ENCODE measurements around the gene SCLY.

The SCLY gene

DNA sequence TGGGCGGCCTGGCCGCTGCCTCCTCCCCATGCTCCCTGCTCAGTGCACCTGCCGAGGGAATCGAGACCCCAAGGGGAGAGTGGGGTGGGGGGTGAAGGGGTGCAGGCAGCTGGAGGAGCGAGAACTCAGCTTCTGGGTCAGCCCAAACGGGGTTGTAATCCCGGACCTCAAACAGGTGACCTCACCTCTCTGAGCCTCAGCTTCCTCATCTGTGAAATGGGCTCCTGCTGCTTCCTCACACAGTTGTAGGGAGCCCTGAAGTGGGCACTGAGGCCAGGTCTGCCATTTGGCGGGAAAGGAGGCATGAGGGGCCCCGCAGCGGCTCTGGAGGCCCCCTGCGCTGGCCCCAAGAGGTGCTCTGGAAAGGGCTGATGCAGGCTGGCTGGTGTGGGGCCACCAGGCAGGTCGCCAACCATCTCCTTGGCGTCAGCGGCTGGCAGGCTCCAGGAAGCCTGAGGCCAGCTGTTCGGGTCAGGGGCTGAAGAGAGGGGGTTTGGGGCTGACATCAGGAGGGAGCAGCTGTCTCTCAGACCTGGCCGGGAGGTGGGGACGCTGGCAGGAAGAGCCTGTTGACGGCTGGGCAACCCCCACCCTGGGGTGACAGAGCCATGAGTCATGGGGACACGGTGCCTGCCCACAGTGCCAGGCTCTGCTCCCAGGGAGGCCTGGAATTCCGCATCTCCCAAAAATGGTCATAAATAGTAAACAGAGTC is 82.6 kb downstream of the SCLY start:
- Histone ChIP-seq H3K36me3 (ENCODE audit: control insufficient read depth, insufficient read depth, low read length) (no peaks in the 10 kb centered on the region), H3K9me3 (ENCODE audit: control insufficient read depth, low read length) (no peaks in the 10 kb centered on the region), H3K27ac (ENCODE audit: low read depth, low read length, severe bottlenecking) (no peak overlapping the region), H3K4me3 (ENCODE audit: extremely low read depth, insufficient read depth, low read length, poor library complexity, severe bottlenecking) (no peak overlapping the region), H3K4me1 (ENCODE audit: control insufficient read depth, insufficient read depth, low read length, poor library complexity, severe bottlenecking) (peaks cover 32% of the 10 kb centered on the region)
- 85 to 93% methylated on average over 16 of the region's 20 CpGs for WGBS, 2 experiments (ENCODE audit: insufficient coverage in 2 of 2)

DNA sequence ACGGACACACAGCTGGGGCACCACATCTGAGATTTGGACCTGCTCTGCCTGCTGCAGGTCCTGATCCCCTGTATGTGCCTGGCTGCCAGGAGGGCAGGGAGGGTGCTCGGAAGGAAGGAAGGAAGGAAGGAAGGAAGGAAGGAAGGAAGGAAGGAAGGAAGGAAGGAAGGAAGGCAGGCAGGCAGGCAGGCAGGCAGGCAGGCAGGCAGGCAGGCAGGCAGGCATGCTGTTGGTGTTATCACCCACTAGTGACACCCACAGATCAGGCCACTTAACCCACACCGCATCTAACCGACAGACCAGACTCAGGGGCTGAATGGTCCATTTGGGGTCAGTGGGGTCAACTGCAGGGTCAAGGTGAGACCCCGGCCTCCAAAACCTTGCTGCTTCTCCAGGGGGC is 83.5 kb downstream of the SCLY start:
- no peaks in the 10 kb centered on the region for H3K36me3 ChIP-seq (ENCODE audit: control insufficient read depth, insufficient read depth, low read length)
- no peaks in the 10 kb centered on the region for H3K9me3 ChIP-seq (ENCODE audit: control insufficient read depth, low read length)
- 100% methylated on average over 1 to 2 of the region's 5 CpGs for WGBS, 2 experiments (ENCODE audit: insufficient coverage in 2 of 2)
- no peak overlapping the region for H3K27ac ChIP-seq (ENCODE audit: low read depth, low read length, severe bottlenecking)
- H3K4me1 ChIP-seq (ENCODE audit: control insufficient read depth, insufficient read depth, low read length, poor library complexity, severe bottlenecking): peaks cover 23% of the 10 kb centered on the region
- no peak overlapping the region for H3K4me3 ChIP-seq (ENCODE audit: extremely low read depth, insufficient read depth, low read length, poor library complexity, severe bottlenecking)

DNA sequence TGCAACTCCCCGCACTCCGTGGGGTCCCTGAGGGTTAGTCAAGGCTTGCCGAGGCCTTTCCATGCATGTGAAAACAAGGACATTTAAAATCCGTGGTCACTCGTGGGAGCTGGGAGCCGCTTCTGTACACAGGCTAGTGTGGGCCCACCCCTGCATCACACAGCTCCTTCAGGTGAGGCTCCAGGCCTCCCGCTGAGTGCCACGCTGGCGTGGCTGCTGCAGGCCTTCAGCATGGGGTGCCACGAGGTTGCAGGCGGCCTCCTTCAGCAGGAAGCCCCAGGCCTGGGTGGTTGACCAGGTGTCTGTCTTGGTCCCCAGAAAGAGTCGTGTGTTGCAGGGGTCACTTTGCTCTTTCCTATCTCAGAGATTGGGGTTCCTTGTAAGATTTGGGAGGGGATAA is 84.2 kb downstream of the SCLY start:
- H3K4me1 ChIP-seq (ENCODE audit: control insufficient read depth, insufficient read depth, low read length, poor library complexity, severe bottlenecking): peaks cover 23% of the 10 kb centered on the region
- no peak overlapping the region for H3K27ac ChIP-seq (ENCODE audit: low read depth, low read length, severe bottlenecking)
- no peaks in the 10 kb centered on the region for H3K9me3 ChIP-seq (ENCODE audit: control insufficient read depth, low read length)
- no peak overlapping the region for H3K4me3 ChIP-seq (ENCODE audit: extremely low read depth, insufficient read depth, low read length, poor library complexity, severe bottlenecking)
- H3K36me3 ChIP-seq (ENCODE audit: control insufficient read depth, insufficient read depth, low read length): no peaks in the 10 kb centered on the region
- 89 to 98% methylated on average over 7 to 12 of the region's 12 CpGs for WGBS, 2 experiments (ENCODE audit: insufficient coverage in 2 of 2)

DNA sequence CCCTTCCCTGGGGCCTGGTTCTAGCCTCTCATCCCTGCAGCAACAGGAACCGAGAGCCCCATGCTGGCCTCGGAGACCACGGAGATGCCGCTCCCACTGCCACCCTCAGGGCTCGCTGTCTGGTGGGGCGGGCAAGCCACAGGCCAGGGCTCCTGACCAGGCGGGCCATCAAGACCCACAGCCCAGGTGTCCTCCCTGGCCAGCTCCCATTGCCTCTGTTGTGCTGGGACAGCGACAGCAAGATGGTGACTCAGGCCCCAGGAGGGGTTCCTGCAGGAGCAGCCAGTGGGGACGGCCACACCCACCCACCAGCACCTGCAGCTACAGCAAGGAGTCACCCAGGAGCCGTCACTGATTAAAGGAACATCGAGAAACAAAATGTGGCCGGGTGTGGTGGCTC is 85.0 kb downstream of the SCLY start:
- Histone ChIP-seq H3K9me3 (ENCODE audit: control insufficient read depth, low read length) (no peaks in the 10 kb centered on the region), H3K4me1 (ENCODE audit: control insufficient read depth, insufficient read depth, low read length, poor library complexity, severe bottlenecking) (peaks cover 23% of the 10 kb centered on the region), H3K4me3 (ENCODE audit: extremely low read depth, insufficient read depth, low read length, poor library complexity, severe bottlenecking) (no peak overlapping the region), H3K27ac (ENCODE audit: low read depth, low read length, severe bottlenecking) (no peak overlapping the region), H3K36me3 (ENCODE audit: control insufficient read depth, insufficient read depth, low read length) (no peaks in the 10 kb centered on the region)
- 85 to 97% methylated on average over 11 of the region's 12 CpGs for WGBS, 2 experiments (ENCODE audit: insufficient coverage in 2 of 2)

DNA sequence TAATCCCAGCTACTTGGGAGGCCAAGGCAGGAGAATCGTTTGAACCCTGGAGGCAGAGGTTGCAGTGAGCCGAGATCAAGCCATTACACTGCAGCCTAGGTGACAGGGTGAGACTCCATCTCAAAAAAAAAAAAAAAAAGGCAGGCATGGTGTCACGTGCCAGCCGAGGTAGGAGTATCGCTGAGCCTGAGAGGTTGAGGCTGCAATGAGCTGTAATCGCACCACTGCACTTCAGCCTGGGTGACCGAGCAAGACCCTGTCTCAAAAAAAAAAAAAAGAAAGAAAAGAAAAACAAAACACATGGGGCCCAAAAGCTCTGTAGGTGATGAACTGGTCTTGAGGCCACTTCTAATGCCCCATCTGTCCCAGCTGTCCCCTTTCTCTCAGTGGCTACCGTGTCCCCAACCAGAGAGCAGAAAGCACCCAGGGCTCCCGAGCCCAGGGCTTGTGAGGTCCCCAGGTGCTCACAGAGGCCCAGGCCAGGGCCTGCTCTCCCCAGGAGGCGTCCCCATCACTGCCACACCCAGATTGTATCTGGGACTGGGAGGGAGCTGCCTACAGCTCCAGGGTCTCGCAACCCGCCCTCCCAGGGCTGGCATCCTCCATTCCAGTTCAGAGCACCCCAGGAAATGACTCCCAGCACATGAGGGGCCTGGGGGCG is 86.2 kb downstream of the SCLY start:
- 91 to 92% methylated on average over 10 to 12 of the region's 13 CpGs for WGBS, 2 experiments (ENCODE audit: insufficient coverage in 2 of 2)
- H3K4me1 ChIP-seq (ENCODE audit: control insufficient read depth, insufficient read depth, low read length, poor library complexity, severe bottlenecking): peaks cover 20% of the 10 kb centered on the region
- no peak overlapping the region for H3K27ac ChIP-seq (ENCODE audit: low read depth, low read length, severe bottlenecking)
- no peak overlapping the region for H3K4me3 ChIP-seq (ENCODE audit: extremely low read depth, insufficient read depth, low read length, poor library complexity, severe bottlenecking)
- no peaks in the 10 kb centered on the region for H3K9me3 ChIP-seq (ENCODE audit: control insufficient read depth, low read length)
- no peaks in the 10 kb centered on the region for H3K36me3 ChIP-seq (ENCODE audit: control insufficient read depth, insufficient read depth, low read length)

DNA sequence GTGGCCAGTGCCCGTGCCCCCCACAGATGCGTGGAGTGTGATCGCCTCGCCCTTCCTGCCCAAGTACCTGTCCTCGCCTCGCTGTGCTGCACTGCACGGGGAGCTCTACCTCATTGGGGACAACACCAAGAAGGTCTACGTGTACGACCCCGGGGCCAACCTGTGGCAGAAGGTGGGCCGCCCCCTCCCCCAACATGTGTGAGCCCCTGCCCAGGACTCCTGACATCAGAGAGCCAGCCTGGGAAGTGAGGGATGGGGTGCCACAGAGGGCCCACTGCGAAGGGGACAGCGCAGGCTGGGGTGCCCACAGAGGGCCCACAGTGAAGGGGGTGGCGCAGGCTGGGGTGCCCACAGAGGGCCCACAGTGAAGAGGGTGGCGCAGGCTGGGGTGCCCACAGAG is 88.2 kb downstream of the SCLY start:
- H3K4me3 ChIP-seq (ENCODE audit: extremely low read depth, insufficient read depth, low read length, poor library complexity, severe bottlenecking): no peak overlapping the region
- peaks cover 6% of the 10 kb centered on the region for H3K4me1 ChIP-seq (ENCODE audit: control insufficient read depth, insufficient read depth, low read length, poor library complexity, severe bottlenecking)
- no peak overlapping the region for H3K27ac ChIP-seq (ENCODE audit: low read depth, low read length, severe bottlenecking)
- no peaks in the 10 kb centered on the region for H3K9me3 ChIP-seq (ENCODE audit: control insufficient read depth, low read length)
- no peaks in the 10 kb centered on the region for H3K36me3 ChIP-seq (ENCODE audit: control insufficient read depth, insufficient read depth, low read length)
- WGBS, 2 experiments (ENCODE audit: insufficient coverage in 2 of 2): 91 to 100% methylated on average over 4 to 12 of the region's 15 CpGs
